GM19452 (cell line): ENCODE measurements around the gene NCAM1.
"Not testable (repeated sequence)": the region's sequence is repeated elsewhere in the genome, so short reads cannot be mapped to it uniquely, and the experiment has no call there.

Source experiments
- ATAC-seq: cut with Tn5 transposase; IDR thresholded peaks from one replicate; pipeline ENCODE4 v1.9.1; 2021; ENCODE audit not compliant: unreplicated experiment

Gene NCAM1

DNA sequence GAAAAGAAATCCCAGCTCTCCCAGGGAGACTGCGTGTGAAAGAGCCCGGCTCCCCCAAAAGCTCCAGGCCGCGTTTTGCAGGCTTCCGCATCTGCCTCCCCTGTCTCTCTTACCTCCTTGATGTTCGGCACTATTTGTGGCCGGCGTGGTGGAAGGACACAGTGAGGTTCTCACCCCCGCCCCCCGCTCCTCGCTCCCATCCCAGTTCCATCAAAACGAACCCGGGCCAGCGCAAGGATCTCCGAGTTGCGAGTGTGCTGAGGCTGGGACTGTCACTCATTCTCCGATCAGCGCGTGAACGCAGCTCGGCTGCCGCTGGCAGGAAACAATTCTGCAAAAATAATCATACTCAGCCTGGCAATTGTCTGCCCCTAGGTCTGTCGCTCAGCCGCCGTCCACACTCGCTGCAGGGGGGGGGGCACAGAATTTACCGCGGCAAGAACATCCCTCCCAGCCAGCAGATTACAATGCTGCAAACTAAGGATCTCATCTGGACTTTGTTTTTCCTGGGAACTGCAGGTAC is at the start of gene NCAM1:
NCAM1 (plus strand) TSS at position 275 of the 523 bp plus-strand sequence.
- no peak for ATAC-seq

- no peak for ATAC-seq
These were observed 38.6 kb upstream of the NCAM1 start for GRCh38 chr11:112922606-112923005.

GRCh38 chr11:112924836-112925235 is 36.4 kb upstream of the NCAM1 start:
- ATAC-seq, result not testable (repeated sequence)

GRCh38 chr11:112925516-112926310 is 35.5 kb upstream of the NCAM1 start:
- ATAC-seq, result no peak

- no peak for ATAC-seq
These were observed 33.1 kb upstream of the NCAM1 start for GRCh38 chr11:112928136-112928535.

DNA sequence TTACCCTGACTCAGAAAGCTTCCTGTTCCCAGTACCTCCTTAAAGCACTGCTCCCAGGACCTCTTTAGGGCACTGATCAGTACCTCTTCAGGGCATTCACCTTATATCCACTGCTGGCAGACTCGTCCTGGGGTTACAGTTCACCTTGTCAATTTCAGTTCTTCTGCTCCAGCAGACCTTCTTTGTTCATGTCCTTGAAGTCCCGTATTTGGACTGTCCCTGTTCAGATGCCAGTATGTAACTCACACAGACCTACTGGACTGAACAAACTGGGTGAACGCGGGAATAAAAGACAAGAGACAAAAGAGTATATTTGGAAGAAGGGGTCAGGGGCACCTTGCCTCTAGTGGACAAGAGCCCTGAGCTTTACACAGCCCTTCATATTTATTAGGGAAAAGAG is 31.8 kb upstream of the NCAM1 start:
- no peak for ATAC-seq

DNA sequence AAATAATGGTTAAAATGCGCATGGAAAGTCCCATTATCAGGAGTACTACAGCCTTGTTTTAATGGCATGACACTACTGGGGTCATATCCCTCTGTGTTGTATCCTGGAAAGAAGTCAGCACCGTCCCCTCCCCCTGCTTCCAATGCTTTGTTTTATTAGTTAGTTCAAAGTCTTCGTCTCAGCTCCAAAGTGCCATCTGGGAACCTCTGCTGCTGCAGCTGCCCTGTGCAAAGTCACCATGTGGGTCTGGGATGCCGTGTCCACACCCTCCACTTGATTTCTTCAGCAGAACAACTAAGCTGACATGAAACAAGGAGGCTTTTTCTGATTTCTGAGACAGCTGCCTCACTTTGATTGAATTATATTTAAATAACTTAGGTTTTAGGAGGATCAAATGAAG is 29.5 kb upstream of the NCAM1 start:
- ATAC-seq, result no peak

GRCh38 chr11:112932593-112932992 is 28.6 kb upstream of the NCAM1 start:
- ATAC-seq, result no peak

- ATAC-seq, result no peak
These were observed 27.2 kb upstream of the NCAM1 start for GRCh38 chr11:112933970-112934369.

DNA sequence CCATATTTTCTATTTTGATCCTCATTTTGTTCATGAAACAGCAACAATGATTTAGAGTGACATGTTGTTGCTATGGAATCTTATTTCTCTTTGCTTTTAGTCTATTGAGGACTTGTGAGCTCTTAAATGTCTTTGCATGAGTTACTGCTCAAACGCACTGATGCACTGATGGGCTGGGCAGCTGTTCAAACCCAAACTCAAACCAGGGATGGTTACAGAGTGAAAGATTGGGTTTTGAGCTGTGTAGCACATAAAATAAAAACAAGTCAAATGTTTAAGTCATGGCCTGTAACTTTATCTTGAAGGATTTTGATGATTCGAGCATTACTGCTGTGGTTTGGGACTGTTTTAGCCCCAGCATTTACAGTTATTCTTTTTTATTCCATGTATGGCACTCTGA is 20.1 kb upstream of the NCAM1 start:
- no peak for ATAC-seq

DNA sequence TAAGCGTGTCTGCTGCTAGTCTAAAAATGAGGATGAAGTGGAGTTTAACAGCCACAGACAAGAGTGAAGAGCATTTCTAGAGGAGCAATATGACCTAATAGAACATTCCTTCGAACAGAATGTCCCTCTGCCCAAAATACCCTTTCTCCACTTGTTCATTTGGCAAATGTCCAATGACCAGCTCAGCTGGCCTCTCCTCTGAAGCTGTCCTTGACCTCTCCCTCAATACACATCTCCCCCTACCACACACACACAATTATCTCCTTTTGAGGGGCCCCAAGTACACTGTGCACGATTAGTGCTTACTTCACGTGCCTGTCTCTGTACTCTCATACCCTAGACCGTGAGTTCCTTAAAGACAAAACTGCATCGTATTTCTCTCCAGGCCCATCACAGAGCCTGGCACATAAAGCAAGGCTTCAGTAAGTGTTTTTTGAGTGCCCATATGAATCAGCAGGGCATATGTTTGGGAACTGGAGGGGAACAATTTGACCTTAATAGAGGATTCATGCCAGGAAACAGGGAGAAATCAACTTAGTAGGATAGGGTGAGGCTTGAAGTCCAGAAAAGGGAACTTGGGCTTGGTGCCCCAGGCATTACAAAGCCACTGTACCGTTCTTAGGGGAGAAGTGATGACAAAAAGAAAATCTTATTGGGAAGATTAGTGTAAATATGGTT is 18.1 kb upstream of the NCAM1 start:
- ATAC-seq, result no peak

DNA sequence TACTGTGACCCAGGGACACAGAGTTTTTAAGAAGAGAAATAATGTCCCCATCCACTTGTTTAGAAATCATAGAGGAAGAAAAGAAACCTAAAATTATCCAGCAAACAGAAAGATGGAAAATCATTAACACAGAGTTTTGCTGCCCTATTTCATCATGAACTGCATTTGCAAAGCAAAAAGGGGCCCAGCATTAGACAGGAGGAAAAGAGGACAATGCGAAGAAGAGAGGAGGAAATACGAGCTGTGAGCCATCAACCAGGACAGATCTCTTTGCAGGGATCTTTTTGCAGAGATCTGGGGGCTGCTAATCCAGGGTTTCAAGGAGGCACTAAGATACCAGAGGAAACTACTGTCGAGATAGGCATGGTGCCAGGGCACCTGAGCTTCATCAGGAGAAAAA is 14.4 kb upstream of the NCAM1 start:
- ATAC-seq, result no peak

- ATAC-seq, result no peak
These were observed 11.2 kb upstream of the NCAM1 start for GRCh38 chr11:112949781-112950575.

DNA sequence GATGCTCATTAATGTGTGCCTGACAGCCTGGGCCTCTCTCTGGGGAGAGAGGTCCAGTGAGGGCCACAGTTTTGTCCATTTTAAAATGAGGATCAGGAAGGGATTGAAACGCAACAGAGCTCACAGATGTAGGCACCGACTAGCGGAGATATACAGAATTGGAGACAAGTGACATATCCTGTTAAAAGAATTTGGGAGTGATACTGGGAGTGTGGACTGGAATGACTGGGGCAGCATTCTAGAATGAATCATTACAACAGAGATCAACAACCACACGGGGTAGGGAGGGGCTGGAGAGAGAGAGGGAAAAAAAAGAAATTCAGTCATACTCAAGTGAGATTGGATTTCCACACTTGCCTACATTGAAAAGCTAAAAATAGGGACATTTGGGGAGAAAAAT is 2.5 kb upstream of the NCAM1 start:
- no peak for ATAC-seq

GRCh38 chr11:112961751-112962578 is 745 bp downstream of the NCAM1 start:
- ATAC-seq, result no peak

GRCh38 chr11:112962579-112963367 is 1.6 kb downstream of the NCAM1 start:
- ATAC-seq, result no peak

DNA sequence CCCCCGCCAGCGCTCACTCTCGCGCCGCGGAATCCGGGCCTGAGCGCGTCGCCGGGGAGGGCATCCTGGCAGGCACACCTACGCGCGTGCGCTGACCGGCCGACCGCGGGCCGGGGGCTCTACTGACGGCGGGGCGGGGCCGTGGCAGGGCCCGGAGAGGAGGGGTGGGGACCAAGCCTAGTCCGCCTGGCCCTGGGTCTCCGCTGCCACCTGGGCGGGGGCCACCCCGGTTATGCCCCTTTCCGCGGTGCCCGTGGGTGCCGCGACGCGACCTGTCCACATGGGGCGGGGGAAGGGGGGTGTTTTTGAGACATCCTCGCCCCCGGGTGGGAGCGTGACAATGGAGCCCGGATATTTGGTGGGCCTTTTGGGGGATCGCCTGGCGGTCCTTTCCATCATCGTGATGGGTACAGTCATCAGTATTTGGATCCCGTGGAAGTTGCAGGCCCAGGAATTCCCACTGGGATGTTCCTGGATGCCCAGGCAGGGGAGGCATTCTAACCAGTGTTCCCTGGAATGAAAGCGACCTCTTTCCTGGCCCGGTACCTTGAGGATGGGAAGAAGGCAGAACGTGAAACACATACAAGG is 2.2 kb downstream of the NCAM1 start:
- no peak for ATAC-seq

DNA sequence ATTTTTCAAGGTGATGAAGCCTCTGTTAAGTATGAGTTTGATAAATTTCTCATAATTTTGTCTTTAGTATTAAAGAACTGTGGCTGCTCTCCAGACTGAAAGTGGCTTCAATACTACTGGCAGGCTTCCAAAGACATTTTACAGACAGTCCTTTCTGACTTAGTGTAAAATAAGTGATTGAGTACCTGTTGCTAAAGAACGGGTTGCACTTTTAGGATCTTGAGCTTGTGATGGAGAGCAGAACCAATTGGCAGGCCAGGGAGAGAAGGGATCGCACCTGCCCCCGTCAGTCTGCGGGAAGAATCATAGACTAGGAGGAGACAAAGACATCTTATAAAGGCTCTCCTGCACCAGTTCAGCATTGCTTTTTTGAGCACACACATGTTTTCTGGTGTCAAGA is 4.4 kb downstream of the NCAM1 start:
- no peak for ATAC-seq

GRCh38 chr11:112966561-112966960 is 5.3 kb downstream of the NCAM1 start:
- ATAC-seq, result no peak
